PC-9 (cell line): ENCODE data around the gene BRIX1.
A peak's percentile ranks its signal among the peaks of the same experiment; 100 is the strongest.

Source experiments
- EZH2 ChIP-seq: fragments of 200-600 bp; sonication (generic); IDR thresholded peaks from 2 replicates; pipeline ENCODE4 v1.8.0; 2017; ENCODE audit warnings: antibody characterized with exemption, low read depth
- TF ChIP-seq, protein P1 (sequence below): fragments of 200-600 bp; sonication (generic); conservative IDR thresholded peaks from 2 replicates; pipeline ENCODE4 v1.6.1; 2017; ENCODE audit warnings: mixed run types, antibody characterized with exemption, mild to moderate bottlenecking, moderate library complexity

DNA sequence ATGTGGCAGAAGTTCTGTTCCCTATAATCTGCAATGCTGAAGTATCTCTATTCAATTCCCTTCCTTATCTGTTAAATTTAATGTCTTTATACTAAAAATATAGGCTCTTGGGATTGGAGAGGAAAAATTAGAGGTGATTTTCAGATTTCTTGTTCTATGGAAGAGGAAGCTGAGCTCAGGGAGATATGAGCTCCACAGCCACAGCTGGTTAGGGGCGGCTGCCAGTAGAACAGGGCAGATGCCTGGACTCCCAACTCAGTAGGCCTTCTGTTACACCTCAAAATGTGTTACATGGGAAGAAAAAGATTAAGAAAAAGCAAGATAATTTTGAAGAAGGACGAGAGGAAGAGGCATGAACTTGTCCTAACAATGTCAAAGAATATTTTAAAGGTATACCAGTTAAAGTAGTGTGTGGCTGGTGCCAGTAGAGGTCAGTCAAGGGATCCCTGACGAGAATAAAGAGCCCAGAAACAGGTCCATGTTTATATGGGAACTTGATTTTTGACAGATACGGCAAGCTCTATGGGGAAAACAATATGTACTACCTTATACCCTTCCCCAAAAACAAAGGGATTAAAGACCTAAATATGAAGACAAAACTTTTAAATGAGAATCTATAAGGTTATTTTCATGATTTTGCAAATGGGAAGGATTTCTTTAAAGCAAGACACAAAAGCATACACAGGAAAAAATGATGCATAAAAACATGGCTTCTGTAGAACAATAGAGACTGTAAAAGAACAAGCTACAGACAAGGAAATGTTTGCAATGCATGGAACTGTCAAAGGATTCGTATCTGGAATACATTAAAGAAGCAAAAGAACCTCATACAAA, 42.6 kb downstream of the BRIX1 start:
- TF ChIP-seq, protein P1, sequence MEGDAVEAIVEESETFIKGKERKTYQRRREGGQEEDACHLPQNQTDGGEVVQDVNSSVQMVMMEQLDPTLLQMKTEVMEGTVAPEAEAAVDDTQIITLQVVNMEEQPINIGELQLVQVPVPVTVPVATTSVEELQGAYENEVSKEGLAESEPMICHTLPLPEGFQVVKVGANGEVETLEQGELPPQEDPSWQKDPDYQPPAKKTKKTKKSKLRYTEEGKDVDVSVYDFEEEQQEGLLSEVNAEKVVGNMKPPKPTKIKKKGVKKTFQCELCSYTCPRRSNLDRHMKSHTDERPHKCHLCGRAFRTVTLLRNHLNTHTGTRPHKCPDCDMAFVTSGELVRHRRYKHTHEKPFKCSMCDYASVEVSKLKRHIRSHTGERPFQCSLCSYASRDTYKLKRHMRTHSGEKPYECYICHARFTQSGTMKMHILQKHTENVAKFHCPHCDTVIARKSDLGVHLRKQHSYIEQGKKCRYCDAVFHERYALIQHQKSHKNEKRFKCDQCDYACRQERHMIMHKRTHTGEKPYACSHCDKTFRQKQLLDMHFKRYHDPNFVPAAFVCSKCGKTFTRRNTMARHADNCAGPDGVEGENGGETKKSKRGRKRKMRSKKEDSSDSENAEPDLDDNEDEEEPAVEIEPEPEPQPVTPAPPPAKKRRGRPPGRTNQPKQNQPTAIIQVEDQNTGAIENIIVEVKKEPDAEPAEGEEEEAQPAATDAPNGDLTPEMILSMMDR: peak; percentile 67; the same call in 1 of the 2 replicates
- no peak for TF ChIP-seq EZH2
